ENCODE data around the gene CILP2. TPM values are rescaled to one million over a fixed set of nuclear protein-coding genes. Genes with fewer than 3 reads are reported as not detected.

CILP2 gene
- total and polyA plus RNA-seq, 9 of the 15 experiments (the other 6 are each of a cell fraction or from before 2014, with no cell fraction given) = 0.04 to 0.35 (median 0.05) TPM; not detected in 2

- FAIRE-seq (no peak), ATAC-seq (peak; percentile 46), DNase-seq (ENCODE audit: extremely low read depth in 1 of 4, low spot score in 3 of 4) (no peak)
- 59% methylated on average over 11 of the region's 11 CpGs for WGBS (ENCODE audit: insufficient coverage, low coverage, missing lambda C conversion rate)
- Histone ChIP-seq H3K27ac (ENCODE audit: extremely low read depth, low read depth, low read length) (no peak overlapping the region), H3K4me3 (no peak overlapping the region), H3K9me3 (replicated peaks; ENCODE audit: control insufficient read depth, insufficient read depth, low read depth, low read length) (no peaks in the 10 kb centered on the region), H3K36me3 (ENCODE audit: control insufficient read depth, insufficient read depth, low read length) (peaks cover 44% of the 10 kb centered on the region; the same call in 2 of the 3 replicates), H3K9me1 (ENCODE audit: control insufficient read depth, insufficient read depth, low read length) (no peaks in the 10 kb centered on the region), H4K20me1 (replicated peaks; ENCODE audit: control insufficient read depth, insufficient read depth, low read length) (no peaks in the 10 kb centered on the region), H3K9ac (ENCODE audit: insufficient read depth in 1 of 2, low read depth in 2 of 2, low read length in 2 of 2) (no peak overlapping the region; a peak in 1 of 4 replicates), H3K4me2 (ENCODE audit: insufficient read depth, low read length) (no peak overlapping the region), H2AFZ (ENCODE audit: low read depth, low read length) (no peak overlapping the region), H3K79me2 (ENCODE audit: control insufficient read depth, insufficient read depth, low read length) (no peaks in the 10 kb centered on the region), H3K27me3 (ENCODE audit: control insufficient read depth in 2 of 2, insufficient read depth in 2 of 2, low read length in 2 of 2) (no peaks in the 10 kb centered on the region), H3K4me1 (replicated peaks in 1 of 2; ENCODE audit: control insufficient read depth in 2 of 2, insufficient read depth in 2 of 2, low read length in 2 of 2) (peaks cover 0 to 10% of the 10 kb centered on the region in 2 experiments; a peak in 1 of 5 replicates)
- intact Hi-C loops (cut with micrococcal nuclease) = no loop called here
- ChIA-PET CTCF (ENCODE audit: low intra/inter-chr PET ratio) (no interaction called here), POLR2A (interaction anchor here (0.6 kb wide), 1 partner anchor 477 kb away, joined by 3 read pairs; no protein-coding TSS in a partner anchor)
- in situ Hi-C loops (cut with MboI) = no loop called here
- no TSS peak for BruUV-seq (replicated peaks)
- TF ChIP-seq ATF6 (CRISPR knock-in tag; IDR thresholded peaks at IDR 0.05) (no peak), ESRRB (CRISPR knock-in tag; IDR thresholded peaks at IDR 0.05; ENCODE audit: borderline replicate concordance) (no peak), SUPT5H (IDR thresholded peaks at IDR 0.05) (peak; percentile 15; the same call in 1 of the 2 replicates), SREBF1 (IDR thresholded peaks at IDR 0.05; ENCODE audit: borderline replicate concordance, low read depth, low read length) (no peak), MLLT1 (IDR thresholded peaks at IDR 0.05) (no peak), ZNF316 (IDR thresholded peaks at IDR 0.05) (no peak), TAL1 (IDR thresholded peaks at IDR 0.05) (no peak), FOXJ2 (tag; IDR thresholded peaks at IDR 0.05) (no peak), TSHZ1 (CRISPR knock-in tag; IDR thresholded peaks at IDR 0.05) (no peak), IRF2 (CRISPR knock-in tag; IDR thresholded peaks at IDR 0.05) (no peak), RBM22 (IDR thresholded peaks at IDR 0.05; ENCODE audit: low read depth, low read length, poor library complexity, severe bottlenecking) (peak; percentile 21), SMARCC2 (IDR thresholded peaks at IDR 0.05; ENCODE audit: low read depth) (no peak), CBFB (CRISPR knock-in tag; IDR thresholded peaks at IDR 0.05) (no peak), POLR2AphosphoS2 (IDR thresholded peaks at IDR 0.05; ENCODE audit: low read length) (0 out of 2 replicates have a peak, but pooled peaks have one; percentile 42), ZNF354B (CRISPR knock-in tag; IDR thresholded peaks at IDR 0.05) (no peak), SMARCA4 (IDR thresholded peaks at IDR 0.05) (no peak), NFXL1 (CRISPR knock-in tag; IDR thresholded peaks at IDR 0.05) (no peak), CCAR2 (IDR thresholded peaks at IDR 0.05; ENCODE audit: low read depth, low read length) (no peak)
These were observed 29.8 kb upstream of the CILP2 start for GRCh38 chr19:19508217-19508616.

All from K562 (cell line).